Panc1 (cell line): ENCODE results near the gene IL17RB. TPM values are rescaled to one million over a fixed set of nuclear protein-coding genes. Genes with fewer than 3 reads are reported as not detected.

Experiments
- ATAC-seq: fragments of 200-7000 bp; cut with Tn5 transposase; 2 replicates; pipeline ENCODE4 v1.9.1; 2020; ENCODE audit warnings: mild to moderate bottlenecking, moderate library complexity
- BruUV-seq: library from RNA; stranded (reverse); fragments of 400-500 nt; replicated peaks from 2 replicates; lab custom pipeline; 2021; lab: Mats Ljungman, UMichigan
- CTCF ChIA-PET: fragments of 300-600 bp; sonication (Branson Sonifier 250); formaldehyde crosslinking; loops from one replicate; lab custom pipeline; 2022; ENCODE audit warnings: antibody characterized with exemption; lab: Charles Lee
- POLR2A ChIA-PET: fragments of 300-600 bp; sonication (Branson Sonifier 250); formaldehyde crosslinking; loops from one replicate; lab custom pipeline; 2022; ENCODE audit warnings: antibody characterized with exemption; lab: Charles Lee
- DNase-seq: peaks from one replicate; pipeline ENCODE4 v3.0.0-alpha.2; 2010; ENCODE audit warnings: low read depth, low spot score
- H3K27ac ChIP-seq: 2 replicates; pipeline ENCODE4 v1.5.1; 2011; ENCODE audit warnings: mild to moderate bottlenecking, low read length, inconsistent platforms
- H3K27me3 ChIP-seq: fragments of 200-500 bp; sonication (Bioruptor generic); 2 replicates; pipeline ENCODE4 v1.6.0; 2014; ENCODE audit warnings: low read length, inconsistent platforms; ENCODE audit not compliant: control insufficient read depth, insufficient read depth
- H3K36me3 ChIP-seq: fragments of 200-500 bp; sonication (Bioruptor generic); 2 replicates; pipeline ENCODE4 v1.5.1; 2014; ENCODE audit warnings: inconsistent platforms, mild to moderate bottlenecking, low read length, moderate library complexity; ENCODE audit not compliant: control insufficient read depth, insufficient read depth
- H3K4me1 ChIP-seq: 2 replicates; pipeline ENCODE4 v1.5.1; 2011; ENCODE audit warnings: inconsistent platforms, mild to moderate bottlenecking, low read length, moderate library complexity; ENCODE audit not compliant: control insufficient read depth, insufficient read depth
- H3K4me3 ChIP-seq, 2 experiments: 2 replicates each; pipeline ENCODE4 v1.5.1; 2011 to 2012; ENCODE audit warnings: low read depth in 2 of 2, low read length in 2 of 2, mild to moderate bottlenecking in 2 of 2, inconsistent platforms in 1 of 2, moderate library complexity in 1 of 2
- H3K9me3 ChIP-seq: fragments of 200-500 bp; sonication (Bioruptor generic); 2 replicates; pipeline ENCODE4 v1.5.1; 2014; ENCODE audit warnings: low read depth, mild to moderate bottlenecking, inconsistent platforms, low read length, moderate library complexity; ENCODE audit not compliant: control insufficient read depth, insufficient read depth
- CTCF ChIP-seq: fragments of 450-650 bp; IDR thresholded peaks from 2 replicates; pipeline ENCODE4 v1.5.1; 2017; ENCODE audit warnings: mild to moderate bottlenecking
- POLR2AphosphoS5 ChIP-seq: IDR thresholded peaks from 2 replicates; pipeline ENCODE4 v1.6.1; 2012; ENCODE audit warnings: mild to moderate bottlenecking, low read depth, low read length, moderate library complexity
- REST ChIP-seq, 2 experiments: IDR thresholded peaks; 2 replicates each; pipeline ENCODE4 v1.6.1; 2011 to 2012; ENCODE audit warnings: low read depth in 2 of 2, control low read depth in 1 of 2, low read length in 1 of 2, mild to moderate bottlenecking in 1 of 2, moderate library complexity in 1 of 2; ENCODE audit not compliant: insufficient read depth in 1 of 2
- SIN3A ChIP-seq: IDR thresholded peaks from 2 replicates; pipeline ENCODE4 v1.6.1; 2012; ENCODE audit warnings: low read depth, mild to moderate bottlenecking, low read length, moderate library complexity, borderline replicate concordance; ENCODE audit not compliant: insufficient read depth
- TCF7L2 ChIP-seq: IDR thresholded peaks from 2 replicates; pipeline ENCODE4 v1.6.1; 2011; ENCODE audit warnings: mild to moderate bottlenecking, low read depth, low read length, inconsistent platforms
- in situ Hi-C: cut with HindIII; loops from 2 replicates; pipeline ENCODE4 v1.10.0; 2016; ENCODE audit warnings: low sequenced_read_pairs, low pct_unique_long_range_greater_than_20kb
- intact Hi-C: fragments of 100-400 bp; cut with micrococcal nuclease; formaldehyde crosslinking; loops from one replicate; pipeline ENCODE4 v1.10.0; 2022; ENCODE audit not compliant: unreplicated experiment
- total RNA-seq: library from RNA; stranded (reverse); gene quantifications from one replicate; pipeline ENCODE4 v1.2.1, GENCODE V29; 2021; ENCODE audit not compliant: unreplicated experiment

The IL17RB gene
- total RNA-seq, 1 experiment from 2014 or later: 15.9 TPM

GRCh38 chr3:53887446-53887845 lies 41.1 kb downstream of the IL17RB start:
- DNase-seq (no peak), ATAC-seq (no peak)
- Histone ChIP-seq H3K27me3 (no peaks in the 10 kb centered on the region), H3K27ac (no peak overlapping the region), H3K36me3 (peaks cover 5% of the 10 kb centered on the region), H3K4me3 (no peak overlapping the region), H3K4me1 (peaks cover 10% of the 10 kb centered on the region), H3K9me3 (no peaks in the 10 kb centered on the region)
- TF ChIP-seq REST (IDR thresholded peaks at IDR 0.05; ENCODE audit: insufficient read depth in 1 of 2, low read depth in 2 of 2, low read length in 1 of 2) (no peak), SIN3A (no peak), TCF7L2 (no peak), POLR2AphosphoS5 (no peak), CTCF (no peak)
- ChIA-PET CTCF (no interaction called here), POLR2A (no interaction called here)
- in situ Hi-C loops (no loop called here), intact Hi-C loops (no loop called here)
- no TSS peak for BruUV-seq

- ChIA-PET CTCF (no interaction called here), POLR2A (no interaction called here)
- no peaks in the 10 kb centered on the region for H3K27me3 ChIP-seq
- no peak for ATAC-seq
- H3K27ac ChIP-seq: no peak overlapping the region
- DNase-seq: no peak
- no peaks in the 10 kb centered on the region for H3K9me3 ChIP-seq
- BruUV-seq: no TSS peak
- no peak overlapping the region for H3K4me3 ChIP-seq
- in situ Hi-C loops: no loop called here
- TF ChIP-seq POLR2AphosphoS5 (no peak), TCF7L2 (no peak), CTCF (no peak), SIN3A (no peak), REST (IDR thresholded peaks at IDR 0.05; ENCODE audit: insufficient read depth in 1 of 2, low read depth in 2 of 2, low read length in 1 of 2) (no peak)
- H3K36me3 ChIP-seq: peaks cover 5% of the 10 kb centered on the region
- intact Hi-C loops: no loop called here
- H3K4me1 ChIP-seq: peaks cover 10% of the 10 kb centered on the region
Measured at GRCh38 chr3:53888232-53888631, 41.9 kb downstream of the IL17RB start.
